Fibroblast of the conjunctiva (primary cell): ENCODE data around the gene ZNF503.

ENCODE experiments used
- DNase-seq: peaks from one replicate; pipeline ENCODE4 v3.0.0-alpha.2; 2010; ENCODE audit warnings: low read depth

The ZNF503 gene

DNA sequence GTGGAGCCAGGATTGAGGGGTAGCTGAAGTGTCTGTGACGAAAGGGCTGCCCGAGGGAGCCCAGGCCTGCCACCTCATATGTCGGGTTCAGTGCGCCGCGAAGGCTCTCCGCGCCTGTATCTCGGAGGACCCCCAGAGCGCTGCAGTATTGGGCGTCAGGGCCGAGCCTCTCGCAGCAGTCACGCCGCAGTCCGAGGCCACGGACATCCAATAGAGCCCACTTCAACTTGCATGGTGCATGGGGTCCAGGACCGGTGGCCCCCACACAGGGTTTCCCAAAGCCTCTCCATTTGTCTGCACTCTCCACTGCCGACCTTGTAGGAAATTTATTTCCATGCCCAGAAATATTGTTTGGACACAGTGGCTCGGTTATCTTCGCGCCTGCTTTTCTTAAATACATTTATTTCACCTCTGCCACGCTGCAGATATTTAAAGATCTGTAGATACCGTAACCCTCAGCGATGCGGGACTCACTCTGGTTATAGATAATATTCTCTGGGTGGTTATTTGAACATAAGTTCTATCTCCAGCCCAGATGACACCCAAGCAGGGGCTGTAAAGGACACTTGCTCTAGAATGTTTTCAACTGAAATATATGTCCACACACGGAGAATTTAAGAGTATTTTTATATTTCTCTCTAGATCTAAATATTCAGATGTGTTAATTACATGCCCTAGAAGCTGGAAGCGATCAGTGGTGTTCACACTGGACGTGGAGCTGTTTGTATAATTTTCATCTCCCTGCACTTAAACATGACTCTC is 5.1 kb upstream of the ZNF503 start:
- DNase-seq = no peak

DNA sequence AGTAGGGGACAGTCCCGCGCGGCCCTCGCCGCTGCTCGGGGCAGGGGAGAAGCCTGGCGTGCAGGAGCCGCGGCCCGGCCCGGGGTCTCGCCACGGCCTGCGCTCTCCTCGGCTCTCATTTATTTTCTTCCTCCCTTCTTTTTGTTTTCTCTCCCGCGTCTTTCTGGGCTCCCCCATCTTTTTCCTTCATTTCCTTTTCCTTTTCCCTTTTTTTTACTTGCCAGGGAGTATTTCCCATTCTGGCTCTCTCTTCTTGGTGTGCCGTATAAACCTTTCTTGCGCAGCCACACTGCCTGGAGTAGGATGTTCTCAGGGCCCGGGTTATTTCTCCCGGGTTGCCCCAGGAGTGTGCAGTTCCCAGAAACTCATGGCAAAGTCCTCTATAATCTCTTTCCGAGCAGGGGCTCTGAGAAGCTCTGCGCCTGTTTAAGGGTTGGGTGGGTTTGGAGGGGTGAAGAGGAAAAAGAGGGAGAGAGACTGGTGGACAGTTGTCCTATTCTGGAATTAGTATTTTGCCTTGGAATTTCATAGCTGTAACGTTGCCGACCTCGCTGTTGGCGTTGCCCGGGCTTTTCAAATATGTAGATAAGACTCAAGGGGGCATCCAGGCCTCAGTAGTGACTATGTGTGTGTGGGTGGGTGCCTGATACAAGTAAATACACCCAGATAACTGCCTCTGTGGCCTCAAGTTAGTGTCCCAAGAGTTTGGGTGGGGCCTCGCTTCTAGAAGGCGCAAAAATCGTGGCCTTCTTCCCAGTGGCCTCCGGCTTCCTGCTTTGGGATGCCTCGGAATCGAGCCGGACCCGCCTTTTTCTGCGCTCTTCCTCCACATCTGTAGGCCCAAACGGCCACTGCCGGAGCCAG is 4.3 kb upstream of the ZNF503 start:
- DNase-seq = no peak

DNA sequence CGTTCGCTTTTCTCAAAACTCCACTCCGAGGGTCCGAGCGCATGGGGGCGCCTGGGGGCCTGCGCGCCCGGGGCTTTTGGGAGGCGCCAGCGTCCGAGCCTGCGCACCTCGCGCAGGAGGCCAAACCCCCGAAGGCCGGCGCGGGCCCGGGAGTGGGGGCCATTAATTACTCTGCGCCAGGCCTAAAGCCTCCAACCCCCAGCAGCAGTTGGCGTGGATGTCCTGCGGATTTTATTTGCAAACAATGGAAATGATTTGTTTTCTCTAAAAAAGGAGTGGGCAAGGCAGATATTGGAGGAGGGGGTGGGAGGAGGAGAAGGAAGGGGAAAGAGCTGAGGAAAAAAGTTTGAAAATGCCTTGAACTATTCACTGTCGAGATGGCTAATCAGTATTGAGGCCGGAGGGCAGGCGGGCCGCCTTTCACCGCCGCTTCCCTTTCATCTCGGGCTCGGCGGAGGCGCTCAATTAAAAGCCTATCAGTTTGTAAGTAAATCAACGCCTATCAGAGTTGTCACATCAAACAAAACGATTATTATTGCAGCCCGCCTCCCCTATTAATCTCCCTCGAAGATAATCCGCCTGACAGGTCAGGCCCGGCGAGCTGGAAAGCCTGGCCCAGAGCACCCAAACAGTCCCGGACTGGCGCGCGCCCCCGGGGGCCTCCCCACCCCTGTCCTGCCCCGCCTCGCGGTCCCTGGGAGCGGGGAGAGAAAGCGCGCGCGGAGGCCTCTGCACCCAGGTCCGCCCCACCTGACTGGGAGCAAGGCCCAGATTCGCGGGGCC is 3.4 kb upstream of the ZNF503 start:
- no peak for DNase-seq

DNA sequence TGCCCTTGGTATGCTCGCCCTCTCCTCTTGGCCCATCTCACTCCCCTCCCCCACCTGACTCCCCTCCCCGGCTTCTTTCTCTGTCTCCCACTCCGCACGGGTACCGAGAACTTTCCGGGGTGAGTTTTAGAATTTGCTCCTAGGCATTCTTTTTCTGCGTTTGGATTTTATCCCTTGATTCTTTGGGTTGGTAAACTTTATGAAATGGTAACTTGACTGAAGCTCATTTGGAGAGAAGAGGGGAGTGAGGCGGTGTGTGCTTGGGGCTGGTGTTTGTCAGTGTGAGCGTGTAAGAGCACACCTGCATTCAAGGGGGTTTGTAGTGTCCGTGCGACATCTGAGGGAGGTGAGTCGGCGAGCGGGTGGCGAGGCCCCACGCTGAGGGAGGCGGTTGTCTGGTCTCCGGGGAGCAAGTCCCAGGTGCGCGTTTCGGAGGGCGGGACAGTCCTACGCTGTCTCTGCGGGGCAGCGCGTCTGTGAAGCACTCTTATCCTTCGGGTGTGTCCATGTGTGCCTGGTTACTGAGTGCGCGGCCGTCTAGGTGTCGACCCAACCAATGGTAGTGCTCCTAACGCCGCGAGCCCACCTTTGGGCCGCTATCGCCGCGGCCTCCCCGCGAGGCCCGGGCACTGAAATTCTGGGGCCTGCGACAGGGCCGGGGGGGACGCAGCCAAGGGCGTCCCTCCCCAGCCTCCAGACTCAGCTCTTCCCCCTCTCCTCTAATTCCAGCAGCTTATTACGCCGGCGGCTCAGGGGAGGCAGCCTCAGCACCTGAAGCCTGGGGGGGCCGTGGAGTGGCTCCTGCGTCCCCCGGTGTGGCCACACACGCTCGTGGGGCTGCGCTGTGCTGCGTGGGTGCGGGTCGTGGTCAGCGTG is 2.6 kb upstream of the ZNF503 start:
- no peak for DNase-seq

DNA sequence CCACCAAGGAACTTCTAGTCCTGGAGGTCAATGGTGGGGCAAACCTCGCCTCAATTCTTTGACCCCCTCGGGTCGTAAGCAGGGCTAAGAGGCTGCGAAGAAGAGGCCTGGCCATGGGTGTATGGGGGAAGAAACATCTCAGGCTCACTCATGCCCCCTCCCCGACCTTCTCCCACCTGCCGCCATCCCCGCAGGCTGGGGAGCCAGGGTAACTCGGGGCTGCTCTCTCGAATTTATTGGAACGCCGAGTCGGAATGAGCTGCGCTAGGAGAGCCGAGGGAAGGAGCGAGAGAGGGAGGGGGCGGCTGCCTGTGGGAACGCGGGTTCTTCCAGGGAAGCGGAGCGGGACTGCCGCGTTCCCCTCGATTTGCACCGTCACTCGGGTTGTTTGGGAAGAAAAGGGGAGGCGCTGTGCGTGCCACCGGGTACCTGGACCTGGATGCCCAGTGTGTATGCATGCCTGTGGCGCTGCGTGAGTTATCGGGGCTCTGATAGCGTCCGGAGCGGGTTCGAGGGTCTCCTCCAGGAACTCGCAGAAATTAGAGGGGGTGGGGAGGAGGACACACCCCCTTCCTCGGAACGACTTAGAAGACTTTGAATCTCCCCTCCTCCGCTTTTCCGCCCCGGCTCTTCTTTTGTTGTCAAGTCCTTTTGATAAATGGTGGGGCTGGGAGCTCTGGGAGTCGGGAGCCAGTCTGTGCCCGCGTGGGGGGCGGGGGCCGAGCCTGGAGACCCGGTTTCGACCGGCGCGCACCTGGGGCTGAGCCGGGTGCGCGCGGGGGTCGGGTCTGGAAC is 1.8 kb upstream of the ZNF503 start:
- no peak for DNase-seq

DNA sequence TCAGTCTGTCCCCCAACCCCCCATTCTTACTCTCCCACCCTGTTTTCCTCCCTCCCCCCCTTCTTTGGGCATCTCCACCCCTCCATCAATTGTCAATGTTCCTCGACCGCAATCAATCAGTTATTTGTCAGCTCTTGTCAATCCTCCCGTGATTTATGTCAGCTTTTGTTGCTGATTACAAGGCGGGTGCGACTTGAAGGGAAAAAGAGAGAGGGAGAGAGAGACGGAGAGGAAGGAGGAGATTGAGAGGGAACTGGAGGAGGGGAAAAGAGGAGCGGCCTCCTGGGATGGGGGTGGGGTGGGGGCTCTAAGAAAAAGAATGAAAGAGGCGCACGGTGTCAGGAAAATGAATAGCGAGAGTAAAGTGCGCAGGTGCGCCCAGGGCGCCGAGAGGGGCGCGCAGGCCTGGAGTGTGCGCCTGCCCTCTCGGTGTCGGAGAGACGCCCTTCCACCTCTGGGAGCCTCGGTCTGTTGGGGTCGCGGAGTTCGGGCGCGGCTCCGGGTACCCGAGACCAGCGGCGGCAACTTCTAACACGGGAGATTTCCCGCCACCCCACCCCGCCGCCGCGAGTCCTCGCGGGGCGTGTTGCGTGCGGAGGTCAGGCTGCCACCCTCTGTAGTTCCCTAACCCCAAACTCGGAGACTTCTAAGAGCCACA is 1.1 kb upstream of the ZNF503 start:
- DNase-seq = no peak

DNA sequence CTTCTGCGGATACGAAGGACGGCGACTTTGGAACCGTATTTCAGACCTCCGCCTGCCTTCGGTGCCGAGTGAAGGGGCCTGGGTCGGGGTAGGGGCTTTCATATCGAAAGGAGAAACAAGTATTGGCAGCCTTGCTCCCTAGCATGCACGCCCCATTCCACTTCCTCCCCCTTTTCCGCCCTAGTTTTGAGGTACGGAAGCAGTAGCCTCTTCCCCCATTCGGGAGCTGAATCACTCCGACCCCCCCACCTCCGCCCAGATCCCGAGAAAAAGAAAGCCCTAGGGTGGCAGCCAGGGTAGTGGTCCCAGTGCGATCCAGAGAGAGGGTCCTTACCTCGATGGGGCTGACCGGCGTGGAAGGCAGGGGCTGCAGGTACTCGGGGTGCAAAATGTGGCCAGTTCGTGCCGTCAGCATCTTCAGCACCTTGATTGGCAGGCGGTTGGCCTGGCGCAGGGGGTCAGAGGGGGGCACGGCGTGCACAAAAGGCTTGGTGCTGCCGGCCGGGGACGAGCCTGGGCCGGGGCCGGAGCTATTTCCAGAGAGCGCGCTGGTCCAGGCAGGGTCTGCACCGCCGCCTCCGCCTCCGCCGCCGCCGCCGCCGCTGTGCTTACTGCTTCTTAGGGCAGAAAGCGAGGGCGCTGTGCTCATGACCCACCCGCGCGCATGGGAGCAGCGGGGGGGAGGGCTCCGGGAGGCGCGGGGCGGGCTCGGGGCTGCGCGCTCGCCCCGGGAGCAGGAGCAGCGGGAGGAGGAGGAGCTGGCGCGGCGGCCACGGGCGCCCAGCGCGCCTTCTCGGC is 594 bp downstream of the ZNF503 start:
- DNase-seq = no peak

DNA sequence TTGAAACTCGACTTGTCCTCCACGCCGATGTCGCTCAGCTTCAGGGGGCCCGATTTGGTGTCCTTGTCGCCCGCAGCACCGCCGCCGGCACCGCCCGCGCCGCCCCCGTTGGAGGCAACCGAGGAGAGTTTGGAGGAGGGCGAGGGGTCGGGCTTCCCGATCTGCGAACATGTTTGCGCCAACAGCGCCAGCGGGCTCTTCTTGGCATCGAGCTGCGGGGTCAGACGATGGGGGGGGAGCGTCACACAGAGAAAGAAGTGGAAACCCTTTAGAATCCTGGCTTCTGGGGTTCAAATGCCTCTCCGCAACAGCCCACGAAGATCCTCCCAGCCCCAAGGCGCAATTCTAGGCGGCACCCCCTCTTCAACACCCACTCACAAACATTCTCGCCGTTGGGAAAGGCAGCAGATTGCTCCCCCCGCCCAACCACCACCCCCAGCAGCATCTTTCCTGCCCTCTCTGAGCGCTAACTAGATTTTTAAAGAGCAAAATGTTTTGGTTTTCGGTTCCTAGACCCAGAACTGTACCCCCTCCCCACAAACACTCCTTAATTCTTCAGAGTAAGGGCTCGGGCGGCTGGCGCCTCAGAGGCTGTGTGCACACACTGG is 1.3 kb downstream of the ZNF503 start:
- no peak for DNase-seq

DNA sequence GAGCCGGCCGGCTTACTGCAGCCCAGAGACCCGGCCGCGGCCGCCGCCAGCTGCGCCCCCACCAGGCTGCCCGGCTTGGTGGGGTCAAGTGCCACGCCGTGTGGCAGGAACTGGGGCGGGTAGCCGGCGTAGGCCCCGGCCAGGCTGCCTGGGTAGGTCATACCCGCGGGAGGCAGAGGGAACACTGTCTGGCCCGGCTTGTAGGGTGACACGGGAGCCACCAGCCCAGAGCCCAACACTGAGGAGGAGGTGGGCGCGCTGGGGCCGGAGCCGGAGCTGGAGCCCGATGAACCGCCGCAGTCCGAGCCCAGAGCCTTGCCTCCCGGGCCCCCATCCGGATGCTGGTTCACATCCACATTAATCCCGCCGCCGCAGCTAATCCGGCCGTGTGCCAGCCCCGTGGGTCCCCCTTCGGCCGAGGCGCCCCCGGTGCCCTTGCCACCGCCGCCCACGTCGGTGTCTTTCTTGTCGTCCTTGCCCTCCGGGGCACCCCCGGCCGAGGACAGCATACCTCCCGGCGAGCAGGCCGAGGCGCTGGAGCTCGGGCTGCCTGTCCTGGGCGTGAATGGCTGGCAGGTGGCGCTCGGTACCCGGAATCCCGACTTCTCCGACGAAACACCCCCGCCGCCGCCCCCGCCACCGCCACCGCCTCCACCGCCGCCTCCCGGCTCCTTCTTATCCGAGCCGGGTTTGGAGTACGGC is 2.0 kb downstream of the ZNF503 start:
- no peak for DNase-seq

DNA sequence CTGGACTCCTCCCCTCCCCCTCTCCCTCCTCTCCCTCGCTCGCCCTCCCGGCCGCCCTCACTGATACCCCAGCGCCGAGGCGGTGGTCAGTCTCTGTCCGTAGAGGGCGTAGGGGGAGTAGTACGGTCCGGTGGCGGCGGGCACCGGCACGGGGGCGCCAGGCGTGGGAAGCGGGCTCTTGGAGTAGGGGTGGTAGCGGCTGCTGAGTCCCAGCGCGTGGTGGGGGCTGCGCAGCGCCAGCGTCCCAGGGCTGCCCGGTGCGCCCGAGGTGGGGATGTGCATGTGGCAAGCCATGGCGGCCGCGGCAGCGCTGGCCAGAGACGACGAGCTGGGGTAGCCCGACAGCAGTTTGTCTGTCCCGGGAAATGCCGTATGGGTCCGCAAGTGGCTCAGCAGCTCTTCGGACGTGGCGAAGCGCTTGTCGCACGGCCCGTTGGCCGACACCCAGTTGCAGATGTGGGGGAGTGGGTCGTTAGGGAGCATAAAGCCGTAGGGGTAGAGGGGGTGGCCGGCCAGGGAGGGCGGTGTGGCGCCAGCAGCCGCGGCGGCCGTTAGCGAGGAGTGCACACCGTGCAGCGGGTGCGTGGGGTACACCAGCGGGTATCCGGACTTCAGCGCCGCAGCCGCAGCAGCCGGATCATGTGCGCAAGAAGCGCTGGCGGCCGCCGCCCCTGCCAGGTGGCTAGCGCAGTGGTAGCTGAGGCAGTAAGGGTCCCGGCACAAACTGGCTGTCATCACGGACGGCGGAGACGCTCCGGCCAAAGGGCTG is 2.7 kb downstream of the ZNF503 start:
- DNase-seq = no peak

DNA sequence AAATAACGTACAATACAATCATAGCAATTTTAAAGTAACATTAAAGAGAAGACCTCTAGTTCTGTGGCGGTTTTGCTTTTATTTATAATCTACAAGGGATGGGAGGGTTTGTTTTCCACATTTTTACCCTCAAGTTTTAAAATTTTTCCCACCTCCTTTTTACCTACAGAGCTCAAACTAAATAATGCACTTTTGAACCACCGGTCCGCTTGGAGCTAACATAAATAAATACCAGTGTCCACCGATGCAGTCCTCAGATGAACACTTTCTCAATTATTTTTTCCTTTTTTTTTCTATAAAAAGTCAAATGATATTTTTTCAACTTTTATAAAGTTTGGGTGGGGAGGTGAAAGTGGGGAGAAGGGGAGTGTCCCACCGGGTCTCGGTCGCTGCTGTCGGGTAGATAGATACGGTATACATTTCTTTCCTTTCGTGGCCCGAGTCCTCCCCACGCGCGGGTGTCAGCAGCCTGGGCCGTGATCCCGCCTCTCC is 3.3 kb downstream of the ZNF503 start:
- no peak for DNase-seq

DNA sequence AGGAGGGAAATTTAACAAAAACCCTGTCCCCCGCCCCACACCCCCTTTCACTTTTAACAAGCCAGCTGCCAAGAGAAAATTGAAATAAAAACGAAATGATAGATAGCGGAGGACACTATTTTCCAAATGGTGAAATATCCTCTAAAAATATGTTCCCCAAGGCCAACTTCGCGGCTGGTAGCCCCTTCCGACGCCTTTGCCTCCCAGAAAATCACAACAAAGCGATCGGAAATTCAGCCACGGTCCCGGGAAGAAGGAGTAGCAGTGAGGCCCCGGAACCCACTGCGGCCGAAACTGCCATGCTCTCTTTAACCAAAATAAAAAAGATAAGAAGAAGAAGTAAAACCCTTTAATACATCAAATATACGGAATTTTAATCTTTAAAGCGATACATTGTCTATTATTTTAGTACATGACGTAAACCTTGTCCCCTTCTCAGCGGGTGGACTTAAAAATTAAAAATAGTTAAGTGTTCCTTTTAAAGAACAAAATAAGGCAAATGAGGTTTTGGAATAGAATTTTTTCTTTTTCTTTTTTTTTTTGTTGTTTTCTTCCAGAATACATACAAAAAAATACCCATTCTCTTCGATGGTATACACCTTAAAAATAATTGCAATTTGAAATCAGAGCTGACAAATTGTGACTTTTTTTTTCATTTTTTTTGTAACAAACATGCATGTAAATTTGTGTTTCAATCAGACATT is 3.9 kb downstream of the ZNF503 start:
- DNase-seq = no peak

DNA sequence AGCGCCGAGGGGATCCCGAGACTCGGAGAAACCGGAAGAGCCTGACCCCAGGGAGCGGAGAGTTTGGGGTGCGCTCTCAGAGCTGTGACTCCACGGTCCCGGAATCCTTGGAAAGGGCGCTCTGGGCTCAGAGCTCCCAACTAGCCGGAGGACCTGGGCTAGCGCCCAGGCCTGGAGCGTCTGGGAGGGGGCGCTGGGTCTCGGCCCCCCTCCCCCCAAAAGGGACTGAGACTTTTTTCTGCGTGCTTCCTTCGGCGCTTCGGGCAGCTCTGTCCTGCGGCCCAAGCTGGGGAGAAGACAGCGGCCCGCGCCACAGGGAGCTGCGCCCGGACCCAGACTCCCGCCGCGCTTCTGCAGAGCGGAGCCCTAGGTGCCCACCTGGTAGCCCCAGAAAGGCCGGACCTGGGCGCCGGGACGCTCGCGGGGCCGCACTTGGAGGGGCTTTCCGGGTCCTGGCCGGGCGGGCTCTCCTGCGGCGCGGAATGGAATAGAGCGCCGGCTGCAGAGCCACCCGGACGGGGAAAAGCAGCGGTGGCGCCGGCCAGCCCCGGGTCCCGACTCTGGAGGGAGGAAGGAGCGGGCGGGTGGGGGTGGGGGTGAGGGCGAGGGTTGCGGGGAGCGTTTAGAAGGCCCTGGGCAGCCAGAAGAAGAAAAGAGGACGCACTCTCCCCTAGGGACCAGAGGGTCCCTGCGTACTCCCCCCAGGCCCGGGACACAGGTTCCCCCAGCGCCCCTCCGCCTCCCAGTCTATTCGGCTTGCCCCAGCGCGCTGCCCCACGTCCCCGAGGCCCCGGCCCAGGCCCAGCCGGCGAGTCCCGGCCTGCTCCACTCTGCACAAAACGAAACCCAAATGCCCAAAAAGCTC is 4.7 kb downstream of the ZNF503 start:
- DNase-seq = no peak

DNA sequence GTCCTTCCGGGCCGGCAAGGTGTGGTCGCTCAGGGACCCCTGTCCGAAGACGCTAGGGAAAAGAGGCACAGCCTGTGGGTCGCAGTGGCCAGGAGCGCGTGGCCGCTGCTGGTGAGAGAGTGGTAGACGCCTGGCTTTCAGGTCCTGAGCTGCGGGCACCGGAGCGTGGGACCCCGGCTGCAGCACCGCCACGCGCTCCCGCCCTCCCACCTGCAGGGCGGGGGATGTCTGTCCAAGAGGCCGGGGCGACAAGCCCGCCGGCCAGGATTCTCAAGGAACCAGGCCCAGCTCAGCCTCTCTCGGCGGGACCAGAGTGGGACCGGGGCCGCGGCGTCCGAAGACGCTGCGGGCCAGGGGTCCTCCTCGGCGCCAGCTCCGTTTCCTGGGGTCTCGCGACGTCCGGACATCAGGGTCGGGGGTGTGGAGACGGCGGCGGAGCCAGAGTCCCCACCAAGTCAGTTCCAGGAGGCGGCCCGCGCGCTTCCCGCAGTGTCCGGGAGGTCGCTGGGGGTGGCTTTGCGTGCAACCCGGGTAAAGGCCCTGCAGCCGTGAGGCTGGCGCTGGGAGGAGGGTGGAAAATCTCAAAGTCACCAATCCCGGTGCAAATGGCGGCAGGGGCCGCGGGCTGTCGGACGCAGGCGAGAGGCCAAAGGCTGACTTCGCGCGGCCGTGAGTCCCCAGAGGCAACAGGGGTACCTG is 5.5 kb downstream of the ZNF503 start:
- DNase-seq = no peak
